ENCODE results near the gene FBXO3. TPM values are rescaled to one million over a fixed set of nuclear protein-coding genes. Genes with fewer than 3 reads are reported as not detected.

FBXO3 gene
- total and polyA plus RNA-seq, 2 of the 8 experiments (the other 6 are each of a cell fraction or from before 2014, with no cell fraction given), result 15.9 to 25.7 TPM

GRCh38 chr11:33770236-33770635 lies 4.1 kb downstream of the FBXO3 start:
- 0 out of 4 replicates have a peak, but pooled peaks cover 0 to 9% of the 10 kb centered on the region in 2 experiments for H3K79me2 ChIP-seq (ENCODE audit: control insufficient read depth in 1 of 2, insufficient read depth in 2 of 2, low read length in 2 of 2)
- no peak for DNase-seq (ENCODE audit: low read depth in 1 of 2, low spot score in 2 of 2)
- 78% methylated on average over 2 of the region's 2 CpGs; no CpG with 5 or more reads in 1 of the 2 experiments for WGBS, 2 experiments (ENCODE audit: extremely low coverage in 1 of 2, insufficient coverage in 1 of 2, insufficient read length in 1 of 2, insufficient replicate concordance in 2 of 2, low coverage in 1 of 2, low lambda C conversion rate in 2 of 2, missing lambda C conversion rate in 1 of 2)
- no peak overlapping the region for H2AFZ ChIP-seq (ENCODE audit: low read length)
- peaks cover 0 to 7% (median 2%) of the 10 kb centered on the region in 4 experiments; a peak in 3 of 7 replicates for H3K27me3 ChIP-seq (replicated peaks in 1 of 4; ENCODE audit: control insufficient read depth in 3 of 4, extremely low read depth in 1 of 4, insufficient read depth in 3 of 4, low read length in 3 of 4)
- TF ChIP-seq RAD21 (IDR thresholded peaks at IDR 0.05 in 1 of 2, conservative IDR thresholded peaks at IDR 0.05 in 1 of 2; ENCODE audit: low read depth in 2 of 2, low read length in 2 of 2), result no peak
- no peaks in the 10 kb centered on the region; a peak in 1 of 7 replicates for H3K4me1 ChIP-seq (replicated peaks in 1 of 4; ENCODE audit: control insufficient read depth in 3 of 4, insufficient read depth in 4 of 4, low read length in 3 of 4)
- peaks cover 7% of the 10 kb centered on the region; the same call in 1 of the 2 replicates for H3K23me2 ChIP-seq (ENCODE audit: low read depth, low read length)
- no peak overlapping the region for H2BK15ac ChIP-seq (ENCODE audit: low read length)
- peaks cover 0 to 6% (median 3%) of the 10 kb centered on the region in 4 experiments; a peak in 2 of 8 replicates for H3K36me3 ChIP-seq (ENCODE audit: control insufficient read depth in 2 of 4, insufficient read depth in 4 of 4, low read length in 3 of 4)
- no peaks in the 10 kb centered on the region for H3K9me3 ChIP-seq (ENCODE audit: insufficient read depth in 2 of 2, low read depth in 1 of 2, low read length in 1 of 2)
- H2BK5ac ChIP-seq (ENCODE audit: low read depth, low read length), result no peak overlapping the region
- no peak overlapping the region for H2BK120ac ChIP-seq (replicated peaks; ENCODE audit: low read depth, low read length)
- H3K4me3 ChIP-seq (ENCODE audit: extremely low read depth in 1 of 4, insufficient read depth in 2 of 4, low read depth in 3 of 4, low read length in 4 of 4), result no peak overlapping the region
- no peak overlapping the region for H3K56ac ChIP-seq (replicated peaks; ENCODE audit: insufficient read length, low read depth, low read length)
- H4K5ac ChIP-seq (ENCODE audit: insufficient read length, low read depth, low read length), result no peak overlapping the region
- no peak overlapping the region for H4K91ac ChIP-seq (replicated peaks; ENCODE audit: insufficient read length, low read length)
- H4K8ac ChIP-seq (ENCODE audit: extremely low read depth, insufficient read depth, low read length), result no peak overlapping the region
- H3K27ac ChIP-seq (ENCODE audit: low read depth, low read length), result no peak overlapping the region
- no peak overlapping the region for H3K18ac ChIP-seq (ENCODE audit: extremely low read depth, low read length)
- no peak overlapping the region for H2AK5ac ChIP-seq (ENCODE audit: low read depth, low read length)
- peaks cover 2 to 13% of the 10 kb centered on the region in 2 experiments for H4K20me1 ChIP-seq (replicated peaks in 1 of 2; ENCODE audit: control insufficient read depth in 1 of 2, insufficient read depth in 2 of 2, low read length in 2 of 2)
- no peak overlapping the region for H3K14ac ChIP-seq (ENCODE audit: insufficient read length)
- H3K23ac ChIP-seq (ENCODE audit: insufficient read length), result no peak overlapping the region
- CTCF ChIA-PET (ENCODE audit: partially characterized antibody), result interaction anchor here (1.0 kb wide), 1 partner anchor 12 kb away, joined by 4 read pairs; no protein-coding TSS in a partner anchor
- no peak overlapping the region for H3K4ac ChIP-seq (replicated peaks; ENCODE audit: insufficient read length, low read depth, low read length)
- H3K79me1 ChIP-seq (ENCODE audit: low read depth, low read length), result no peaks in the 10 kb centered on the region
- no peak overlapping the region for H3K9ac ChIP-seq (replicated peaks in 1 of 4; ENCODE audit: extremely low read depth in 1 of 4, low read depth in 3 of 4, low read length in 3 of 4)
- POLR2A ChIA-PET (ENCODE audit: partially characterized antibody), result no interaction called here
- H2BK12ac ChIP-seq (ENCODE audit: low read depth, low read length), result no peak overlapping the region
- FAIRE-seq, result no peak
- no peak overlapping the region for H2BK20ac ChIP-seq (ENCODE audit: low read length)
- no peak overlapping the region for H3K4me2 ChIP-seq (ENCODE audit: insufficient read depth in 1 of 2, low read depth in 2 of 2, low read length in 2 of 2)

Measured in H1 (cell line).